GM12874 (cell line): ENCODE data around the gene THPO.

Experiments
- CTCF ChIP-seq: IDR thresholded peaks from 2 replicates; pipeline ENCODE4 v1.5.1; 2011; ENCODE audit warnings: low read depth, mild to moderate bottlenecking, control low read depth, low read length, moderate library complexity; ENCODE audit not compliant: insufficient read depth

Gene THPO

GRCh38 chr3:184332370-184333090 lies 45.5 kb downstream of the THPO start:
- no peak for TF ChIP-seq CTCF

GRCh38 chr3:184328516-184328915 lies 49.5 kb downstream of the THPO start:
- TF ChIP-seq CTCF, result no peak

GRCh38 chr3:184327171-184327570 lies 50.8 kb downstream of the THPO start:
- TF ChIP-seq CTCF, result no peak

GRCh38 chr3:184325715-184326369 lies 52.2 kb downstream of the THPO start:
- TF ChIP-seq CTCF, result no peak

- no peak for TF ChIP-seq CTCF
These were observed 52.7 kb downstream of the THPO start for GRCh38 chr3:184325269-184325668.

GRCh38 chr3:184323696-184324095 lies 54.3 kb downstream of the THPO start:
- no peak for TF ChIP-seq CTCF

- no peak for TF ChIP-seq CTCF
These were observed 55.1 kb downstream of the THPO start for GRCh38 chr3:184322731-184323487.
